Osteoblast (primary cell): ENCODE measurements around the gene KRT35. TPM values are rescaled to one million over a fixed set of nuclear protein-coding genes. Genes with fewer than 3 reads are reported as not detected.
A peak's percentile ranks its signal among the peaks of the same experiment; 100 is the strongest.

Experiments used
- DNase-seq: peaks from one replicate; pipeline ENCODE4 v3.0.0; 2011; ENCODE audit warnings: low spot score, mixed read lengths; ENCODE audit not compliant: insufficient read length; ENCODE audit errors: missing footprints
- H2AFZ ChIP-seq: 2 replicates; pipeline ENCODE4 v1.6.0; 2011; ENCODE audit warnings: mild to moderate bottlenecking, low read length
- H3K27ac ChIP-seq: 2 replicates; pipeline ENCODE4 v1.5.1; 2011; ENCODE audit warnings: mild to moderate bottlenecking, low read depth, low read length, moderate library complexity
- H3K27me3 ChIP-seq: 2 replicates; pipeline ENCODE4 v1.6.0; 2012; ENCODE audit warnings: mild to moderate bottlenecking, control low read depth, inconsistent platforms, low read length, moderate library complexity; ENCODE audit not compliant: insufficient read depth
- H3K36me3 ChIP-seq: 2 replicates; pipeline ENCODE4 v1.5.1; 2011; ENCODE audit warnings: mild to moderate bottlenecking, low read length, control low read depth, moderate library complexity; ENCODE audit not compliant: insufficient read depth
- H3K4me1 ChIP-seq: 2 replicates; pipeline ENCODE4 v1.5.1; 2011; ENCODE audit warnings: mild to moderate bottlenecking, low read length, control low read depth, moderate library complexity; ENCODE audit not compliant: insufficient read depth
- H3K4me2 ChIP-seq: 2 replicates; pipeline ENCODE4 v1.6.0; 2011; ENCODE audit warnings: mild to moderate bottlenecking, low read length; ENCODE audit not compliant: insufficient read depth
- H3K4me3 ChIP-seq: fragments of 200-600 bp; sonication (generic); 3 replicates; pipeline ENCODE4 v1.5.1; 2012; ENCODE audit warnings: mild to moderate bottlenecking, low read length, inconsistent platforms; ENCODE audit not compliant: insufficient read depth
- H3K79me2 ChIP-seq: 2 replicates; pipeline ENCODE4 v1.6.0; 2012; ENCODE audit warnings: mild to moderate bottlenecking, low read length, control low read depth, inconsistent platforms; ENCODE audit not compliant: insufficient read depth
- H3K9me3 ChIP-seq: 2 replicates; pipeline ENCODE4 v1.5.1; 2011; ENCODE audit warnings: low read depth, low read length, control low read depth
- H4K20me1 ChIP-seq: 2 replicates; pipeline ENCODE4 v1.6.0; 2012; ENCODE audit warnings: mild to moderate bottlenecking, low read length, control low read depth; ENCODE audit not compliant: insufficient read depth
- CTCF ChIP-seq: IDR thresholded peaks from 2 replicates; pipeline ENCODE4 v1.5.1; 2011; ENCODE audit warnings: mild to moderate bottlenecking, low read depth, low read length, moderate library complexity; ENCODE audit errors: extremely low read depth
- total RNA-seq: library from RNA; depleted of rRNA; stranded (reverse); fragments of >200 nt; gene quantifications from 2 replicates; pipeline ENCODE4 v1.2.3, GENCODE V29; 2012

Gene KRT35
- total RNA-seq, 1 donor: not detected

GRCh38 chr17:41490000-41490990 is 9.3 kb upstream of the KRT35 start:
- peaks cover 7% of the 10 kb centered on the region for H3K4me1 ChIP-seq
- H3K79me2 ChIP-seq: no peaks in the 10 kb centered on the region
- TF ChIP-seq CTCF: no peak
- H3K36me3 ChIP-seq: no peaks in the 10 kb centered on the region
- no peaks in the 10 kb centered on the region for H3K9me3 ChIP-seq
- H3K4me2 ChIP-seq: no peak overlapping the region
- no peak overlapping the region for H3K4me3 ChIP-seq
- no peak overlapping the region for H2AFZ ChIP-seq
- no peaks in the 10 kb centered on the region for H3K27me3 ChIP-seq
- no peaks in the 10 kb centered on the region for H4K20me1 ChIP-seq
- no peak overlapping the region for H3K27ac ChIP-seq
- DNase-seq: no peak

- H4K20me1 ChIP-seq: no peaks in the 10 kb centered on the region
- no peak within 1 kb of the TSS for H2AFZ ChIP-seq
- H3K4me3 ChIP-seq: no peak within 1 kb of the TSS
- no peaks in the 10 kb centered on the region for H3K9me3 ChIP-seq
- H3K79me2 ChIP-seq: no peaks in the 10 kb centered on the region
- no peak within 1 kb of the TSS for H3K27ac ChIP-seq
- H3K36me3 ChIP-seq: no peaks in the 10 kb centered on the region
- peaks cover 4% of the 10 kb centered on the region for H3K4me1 ChIP-seq
- no peak for DNase-seq
- no peaks in the 10 kb centered on the region for H3K27me3 ChIP-seq
- no peak within 1 kb of the TSS for H3K4me2 ChIP-seq
- no peak for TF ChIP-seq CTCF
These were observed 8.6 kb upstream of the KRT35 start, which contains the start of gene KRT36 for GRCh38 chr17:41489531-41489930. TSS of gene KRT36 (minus strand) at chr17:41489910. CDS start at chr17:41489864, 46 bp downstream.

- Histone ChIP-seq H3K27me3 (no peaks in the 10 kb centered on the region), H3K27ac (no peak overlapping the region), H3K4me2 (no peak overlapping the region), H3K9me3 (no peaks in the 10 kb centered on the region), H4K20me1 (no peaks in the 10 kb centered on the region), H2AFZ (no peak overlapping the region), H3K79me2 (no peaks in the 10 kb centered on the region), H3K4me3 (no peak overlapping the region), H3K36me3 (no peaks in the 10 kb centered on the region), H3K4me1 (no peaks in the 10 kb centered on the region)
- peak; percentile 14 for TF ChIP-seq CTCF
- DNase-seq: no peak
These were observed 6.0 kb upstream of the KRT35 start for GRCh38 chr17:41486809-41487530.

- no peak overlapping the region for H3K4me2 ChIP-seq
- no peaks in the 10 kb centered on the region for H3K4me1 ChIP-seq
- H4K20me1 ChIP-seq: no peaks in the 10 kb centered on the region
- H2AFZ ChIP-seq: no peak overlapping the region
- no peaks in the 10 kb centered on the region for H3K9me3 ChIP-seq
- H3K79me2 ChIP-seq: no peaks in the 10 kb centered on the region
- no peak overlapping the region for H3K4me3 ChIP-seq
- no peak for DNase-seq
- no peak for TF ChIP-seq CTCF
- no peak overlapping the region for H3K27ac ChIP-seq
- H3K36me3 ChIP-seq: no peaks in the 10 kb centered on the region
- H3K27me3 ChIP-seq: no peaks in the 10 kb centered on the region
These were observed 5.4 kb upstream of the KRT35 start for GRCh38 chr17:41486316-41486715.
